Hepatocyte (in vitro differentiated cells): ENCODE data around the gene GAR1. TPM values are rescaled to one million over a fixed set of nuclear protein-coding genes. Genes with fewer than 3 reads are reported as not detected.

ENCODE experiments used
- DNase-seq: peaks from one replicate; pipeline ENCODE4 v3.0.0-alpha.2; 2016; ENCODE audit warnings: low spot score
- H2AFZ ChIP-seq: fragments of 200-600 bp; sonication (generic); 2 replicates; pipeline ENCODE4 v1.6.0; 2016; ENCODE audit warnings: antibody characterized with exemption, mild to moderate bottlenecking
- H3K27ac ChIP-seq: fragments of 200-600 bp; sonication (generic); 2 replicates; pipeline ENCODE4 v1.5.1; 2016; ENCODE audit warnings: mild to moderate bottlenecking
- H3K27me3 ChIP-seq: fragments of 200-600 bp; sonication (generic); 2 replicates; pipeline ENCODE4 v1.6.1; 2016
- H3K36me3 ChIP-seq: fragments of 200-600 bp; sonication (generic); replicated peaks from 2 replicates; pipeline ENCODE4 v1.5.1; 2016; ENCODE audit warnings: low read depth; ENCODE audit not compliant: insufficient read depth
- H3K4me1 ChIP-seq: fragments of 200-600 bp; sonication (generic); 2 replicates; pipeline ENCODE4 v1.5.1; 2016; ENCODE audit warnings: mild to moderate bottlenecking, moderate library complexity; ENCODE audit not compliant: insufficient read depth
- H3K4me2 ChIP-seq: fragments of 200-600 bp; sonication (generic); 2 replicates; pipeline ENCODE4 v1.6.0; 2016
- H3K4me3 ChIP-seq: fragments of 200-600 bp; sonication (generic); 2 replicates; pipeline ENCODE4 v1.5.1; 2016; ENCODE audit warnings: mild to moderate bottlenecking
- H3K79me2 ChIP-seq: fragments of 200-600 bp; sonication (generic); 2 replicates; pipeline ENCODE4 v1.6.0; 2017; ENCODE audit warnings: mild to moderate bottlenecking
- H3K9me2 ChIP-seq: fragments of 200-600 bp; sonication (generic); replicated peaks from 2 replicates; pipeline ENCODE4 v1.6.0; 2017; ENCODE audit warnings: mild to moderate bottlenecking; ENCODE audit not compliant: insufficient read depth
- H3K9me3 ChIP-seq: fragments of 200-600 bp; sonication (generic); 2 replicates; pipeline ENCODE4 v1.5.1; 2016; ENCODE audit warnings: low read depth, mild to moderate bottlenecking
- H4K20me1 ChIP-seq: fragments of 200-600 bp; sonication (generic); 2 replicates; pipeline ENCODE4 v1.6.0; 2016; ENCODE audit warnings: mild to moderate bottlenecking; ENCODE audit not compliant: insufficient read depth, poor library complexity, severe bottlenecking
- CTCF ChIP-seq: fragments of 200-600 bp; sonication (generic); IDR thresholded peaks from 2 replicates; pipeline ENCODE4 v1.5.1; 2016; ENCODE audit warnings: antibody characterized with exemption, mild to moderate bottlenecking; ENCODE audit not compliant: poor library complexity
- EZH2 ChIP-seq: fragments of 200-600 bp; sonication (generic); IDR thresholded peaks from 2 replicates; pipeline ENCODE4 v1.6.1; 2016; ENCODE audit warnings: antibody characterized with exemption, mild to moderate bottlenecking, borderline replicate concordance
- EZH2phosphoT487 ChIP-seq: fragments of 200-600 bp; sonication (generic); IDR thresholded peaks from one replicate; pipeline ENCODE4 v1.6.1; 2018; ENCODE audit warnings: antibody characterized with exemption, mild to moderate bottlenecking, low read depth, moderate library complexity; ENCODE audit not compliant: unreplicated experiment, severe bottlenecking
- WGBS: methylation state at CpG from one replicate; pipeline ENCODE4 v1.1.6; 2016; ENCODE audit warnings: low lambda C conversion rate; ENCODE audit errors: missing lambda C conversion rate; 5-methylcytosine and 5-hydroxymethylcytosine counted together
- polyA plus RNA-seq: library from polyadenylated mRNA; unstranded; fragments of >200 nt; fragmentation: Nextera tagmentation; extraction: Ambion mirVana; gene quantifications from 2 replicates; pipeline ENCODE4 v1.2.1, GENCODE V29; 2016
- total RNA-seq: library from RNA; depleted of rRNA; stranded (reverse); fragments of >200 nt; gene quantifications from 2 replicates; pipeline ENCODE4 v1.2.3, GENCODE V29; 2014

Gene GAR1
- total and polyA plus RNA-seq, 2 experiments from 2014 or later: 7.5 to 30.2 TPM

- peaks cover 10% of the 10 kb centered on the region for H3K9me3 ChIP-seq
- H3K27me3 ChIP-seq: no peaks in the 10 kb centered on the region
- H3K79me2 ChIP-seq: peaks cover 33% of the 10 kb centered on the region
- DNase-seq: no peak
- no peak overlapping the region for H2AFZ ChIP-seq
- H3K36me3 ChIP-seq: no peaks in the 10 kb centered on the region
- no peak overlapping the region for H3K4me3 ChIP-seq
- 94% methylated on average over 6 of the region's 6 CpGs for WGBS
- H3K4me1 ChIP-seq: no peaks in the 10 kb centered on the region
- H4K20me1 ChIP-seq: no peaks in the 10 kb centered on the region
- no peak overlapping the region for H3K4me2 ChIP-seq
- no peaks in the 10 kb centered on the region for H3K9me2 ChIP-seq
- no peak overlapping the region for H3K27ac ChIP-seq
- TF ChIP-seq EZH2: no peak
- TF ChIP-seq CTCF: no peak
- TF ChIP-seq EZH2phosphoT487: no peak
Measured at GRCh38 chr4:109795059-109795458, 20.5 kb upstream of the GAR1 start.

DNA sequence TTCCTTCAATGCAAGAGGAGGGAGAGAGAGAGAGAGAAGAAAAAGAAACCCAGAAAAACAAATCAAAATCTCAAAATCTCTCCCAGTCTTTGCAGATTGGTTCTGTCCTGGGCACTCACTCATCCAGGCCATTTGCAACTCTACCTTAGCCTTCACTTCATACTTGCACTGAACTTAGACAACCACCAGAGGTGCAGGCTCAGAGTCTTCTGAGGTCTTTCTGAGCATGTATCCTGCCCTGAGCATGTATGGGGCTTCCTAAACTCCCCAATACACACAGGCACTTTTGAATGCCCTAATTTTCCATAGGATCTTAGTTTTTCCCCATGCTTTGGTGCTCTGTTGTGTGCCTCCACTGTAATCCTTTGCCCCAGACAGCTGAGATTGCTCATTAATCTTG lies 16.7 kb upstream of the GAR1 start:
- no peaks in the 10 kb centered on the region for H3K9me2 ChIP-seq
- H3K27me3 ChIP-seq: no peaks in the 10 kb centered on the region
- no peak overlapping the region for H3K4me3 ChIP-seq
- H4K20me1 ChIP-seq: no peaks in the 10 kb centered on the region
- no peaks in the 10 kb centered on the region for H3K36me3 ChIP-seq
- H3K9me3 ChIP-seq: peaks cover 6% of the 10 kb centered on the region
- H2AFZ ChIP-seq: no peak overlapping the region
- TF ChIP-seq CTCF (no peak), EZH2phosphoT487 (no peak), EZH2 (no peak)
- H3K4me1 ChIP-seq: no peaks in the 10 kb centered on the region
- no peak overlapping the region for H3K27ac ChIP-seq
- no peak for DNase-seq
- H3K79me2 ChIP-seq: peaks cover 35% of the 10 kb centered on the region
- peak overlapping the region; percentile 30 for H3K4me2 ChIP-seq

- Histone ChIP-seq H3K4me3 (peak overlapping the region; percentile 12), H2AFZ (peak overlapping the region; percentile 36), H3K4me1 (no peaks in the 10 kb centered on the region), H3K27me3 (no peaks in the 10 kb centered on the region), H3K4me2 (peak overlapping the region; percentile 57), H3K79me2 (peaks cover 23% of the 10 kb centered on the region), H3K27ac (peak overlapping the region; percentile 5), H3K9me2 (no peaks in the 10 kb centered on the region), H3K9me3 (no peaks in the 10 kb centered on the region), H4K20me1 (no peaks in the 10 kb centered on the region), H3K36me3 (no peaks in the 10 kb centered on the region)
- TF ChIP-seq EZH2: no peak
- TF ChIP-seq CTCF: no peak
- TF ChIP-seq EZH2phosphoT487: no peak
- WGBS: 51% methylated on average over 4 of the region's 4 CpGs
- DNase-seq: no peak
Measured at GRCh38 chr4:109801099-109801789, 14.3 kb upstream of the GAR1 start.
